NT2/D1 (cell line): ENCODE data around the gene FBLN5.

Experiments
- DNase-seq: peaks from one replicate; pipeline ENCODE4 v3.0.0-alpha.2; 2011; ENCODE audit warnings: low read depth, low spot score
- H3K27me3 ChIP-seq: 2 replicates; pipeline ENCODE4 v1.6.0; 2011; ENCODE audit warnings: mild to moderate bottlenecking; ENCODE audit not compliant: insufficient read length, insufficient read depth
- H3K36me3 ChIP-seq: 2 replicates; pipeline ENCODE4 v1.6.1; 2011; ENCODE audit warnings: mild to moderate bottlenecking, low read length, mixed read lengths; ENCODE audit not compliant: insufficient read depth, insufficient read length
- H3K4me1 ChIP-seq: 2 replicates; pipeline ENCODE4 v1.5.1; 2011; ENCODE audit not compliant: insufficient read depth, insufficient read length
- H3K4me3 ChIP-seq: 2 replicates; pipeline ENCODE4 v1.5.1; 2011; ENCODE audit warnings: low read depth; ENCODE audit not compliant: insufficient read length
- H3K9ac ChIP-seq: 2 replicates; pipeline ENCODE4 v1.6.0; 2011; ENCODE audit warnings: low read depth; ENCODE audit not compliant: insufficient read length
- H3K9me3 ChIP-seq: 2 replicates; pipeline ENCODE4 v1.5.1; 2011; ENCODE audit warnings: mild to moderate bottlenecking, low read length; ENCODE audit not compliant: insufficient read depth
- SUZ12 ChIP-seq: IDR thresholded peaks from 2 replicates; pipeline ENCODE4 v1.6.1; 2011; ENCODE audit not compliant: insufficient read length, insufficient read depth; ENCODE audit errors: extremely low read depth
- YY1 ChIP-seq: IDR thresholded peaks from 2 replicates; pipeline ENCODE4 v1.6.1; 2011; ENCODE audit not compliant: insufficient read length, insufficient read depth
- ZNF274 ChIP-seq: IDR thresholded peaks from 2 replicates; pipeline ENCODE4 v1.6.1; 2011; ENCODE audit warnings: mild to moderate bottlenecking, low read depth, low read length

FBLN5 gene

DNA sequence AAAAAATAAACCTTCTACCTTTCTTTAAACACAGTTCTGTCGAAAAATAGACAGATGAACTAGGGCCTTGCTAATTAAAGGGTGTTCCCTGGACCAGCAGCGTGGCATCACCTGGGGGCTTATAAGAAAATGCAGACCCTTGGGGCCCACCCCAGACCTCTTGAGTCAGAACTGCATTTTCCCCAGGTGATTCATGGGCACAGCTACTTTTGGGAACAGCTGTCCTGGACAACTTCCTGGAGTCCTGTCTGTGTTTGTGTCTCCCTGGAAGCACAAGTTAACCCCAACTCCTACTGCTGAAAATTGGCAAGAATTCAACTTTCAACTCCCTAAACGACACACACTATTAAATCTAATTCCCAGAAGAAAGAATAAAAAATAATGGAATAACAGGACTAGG is 17.8 kb downstream of the FBLN5 start:
- DNase-seq: no peak
- Histone ChIP-seq H3K36me3 (no peaks in the 10 kb centered on the region), H3K27me3 (no peaks in the 10 kb centered on the region), H3K4me1 (peaks cover 5% of the 10 kb centered on the region), H3K9me3 (no peaks in the 10 kb centered on the region), H3K4me3 (no peak overlapping the region), H3K9ac (no peak overlapping the region)
- no peak for TF ChIP-seq SUZ12
- no peak for TF ChIP-seq ZNF274
- no peak for TF ChIP-seq YY1

DNA sequence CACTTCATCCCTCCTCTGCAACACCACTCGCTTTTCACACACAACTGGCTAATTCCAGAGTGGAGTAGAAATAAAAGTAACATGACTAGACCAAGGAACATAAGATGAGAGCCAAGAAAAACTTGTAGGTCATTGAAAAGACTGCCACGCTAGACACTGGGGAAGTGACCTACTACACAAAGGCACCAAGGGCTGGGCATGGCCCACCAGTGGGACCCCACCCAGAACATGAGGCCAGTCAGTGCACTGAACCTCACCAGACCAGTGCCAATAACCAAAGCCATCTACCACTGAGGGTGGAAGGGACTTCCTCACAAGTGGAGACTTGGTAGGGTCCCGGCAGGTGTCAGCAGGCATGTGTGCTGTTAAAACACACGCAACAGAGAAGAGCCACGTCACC is 19.7 kb downstream of the FBLN5 start:
- Histone ChIP-seq H3K9me3 (no peaks in the 10 kb centered on the region), H3K27me3 (no peaks in the 10 kb centered on the region), H3K4me1 (peaks cover 5% of the 10 kb centered on the region), H3K9ac (no peak overlapping the region), H3K4me3 (no peak overlapping the region), H3K36me3 (no peaks in the 10 kb centered on the region)
- DNase-seq: no peak
- TF ChIP-seq ZNF274: no peak
- TF ChIP-seq YY1: no peak
- no peak for TF ChIP-seq SUZ12

DNA sequence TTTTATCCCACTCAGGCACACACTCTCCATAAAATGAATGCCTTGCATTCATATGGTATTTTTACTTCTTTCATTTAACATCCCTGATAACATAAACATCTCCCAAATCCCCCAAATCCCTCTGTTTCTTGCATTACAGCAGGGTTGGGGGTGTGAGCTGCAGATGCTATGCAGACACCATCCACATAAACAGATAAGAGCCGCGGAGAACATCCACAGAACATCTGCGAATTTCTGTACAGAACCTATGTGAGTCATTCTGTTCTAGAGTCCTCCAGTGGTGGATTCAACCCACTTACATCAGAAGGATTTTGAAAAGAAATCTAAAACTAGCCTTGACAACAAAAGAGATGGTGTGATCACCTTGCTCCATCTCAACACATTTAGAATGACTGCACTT is 20.3 kb downstream of the FBLN5 start:
- Histone ChIP-seq H3K4me3 (no peak overlapping the region), H3K36me3 (no peaks in the 10 kb centered on the region), H3K9ac (no peak overlapping the region), H3K9me3 (no peaks in the 10 kb centered on the region), H3K27me3 (no peaks in the 10 kb centered on the region), H3K4me1 (peaks cover 5% of the 10 kb centered on the region)
- DNase-seq: no peak
- no peak for TF ChIP-seq YY1
- TF ChIP-seq SUZ12: no peak
- TF ChIP-seq ZNF274: no peak

DNA sequence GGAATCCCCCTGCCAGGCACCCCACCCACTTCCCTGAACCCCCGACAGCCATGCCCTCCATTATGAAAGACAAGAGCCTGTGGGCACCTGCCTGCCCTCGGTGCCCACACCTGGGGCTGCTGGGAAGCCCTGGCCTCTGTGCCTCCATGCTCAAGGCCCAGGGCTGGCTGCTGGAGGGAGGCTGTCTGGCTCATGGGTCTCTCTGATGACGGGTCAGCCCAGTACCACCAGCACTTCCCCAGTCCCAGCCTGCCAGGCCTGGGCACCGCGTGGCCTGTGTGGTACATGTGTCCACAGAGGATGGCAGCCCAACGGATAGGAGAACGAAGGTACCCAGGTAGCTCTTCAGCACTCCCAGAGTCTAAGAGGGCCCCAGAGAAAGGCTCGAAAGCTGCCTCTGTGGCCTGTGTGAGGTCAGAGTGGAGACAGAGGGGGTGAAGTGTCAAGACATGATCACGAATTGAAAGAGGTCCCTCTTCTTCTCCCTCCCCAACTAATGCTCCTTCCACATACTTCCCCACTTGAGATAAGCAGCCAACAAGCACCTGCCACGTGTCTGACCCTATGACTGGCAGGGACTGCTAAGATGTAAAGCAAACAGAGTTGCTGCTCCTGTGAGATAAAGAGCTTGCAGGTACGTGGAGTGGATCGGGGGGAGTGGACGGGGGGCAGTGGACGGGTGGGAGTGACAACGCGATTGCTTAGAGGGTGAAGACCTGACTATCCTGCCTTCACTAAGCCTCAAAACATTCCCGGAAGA is 21.2 kb downstream of the FBLN5 start:
- Histone ChIP-seq H3K27me3 (no peaks in the 10 kb centered on the region), H3K9ac (no peak overlapping the region), H3K9me3 (no peaks in the 10 kb centered on the region), H3K36me3 (no peaks in the 10 kb centered on the region), H3K4me3 (no peak overlapping the region), H3K4me1 (peaks cover 5% of the 10 kb centered on the region)
- DNase-seq: no peak
- no peak for TF ChIP-seq SUZ12
- TF ChIP-seq ZNF274: no peak
- no peak for TF ChIP-seq YY1

DNA sequence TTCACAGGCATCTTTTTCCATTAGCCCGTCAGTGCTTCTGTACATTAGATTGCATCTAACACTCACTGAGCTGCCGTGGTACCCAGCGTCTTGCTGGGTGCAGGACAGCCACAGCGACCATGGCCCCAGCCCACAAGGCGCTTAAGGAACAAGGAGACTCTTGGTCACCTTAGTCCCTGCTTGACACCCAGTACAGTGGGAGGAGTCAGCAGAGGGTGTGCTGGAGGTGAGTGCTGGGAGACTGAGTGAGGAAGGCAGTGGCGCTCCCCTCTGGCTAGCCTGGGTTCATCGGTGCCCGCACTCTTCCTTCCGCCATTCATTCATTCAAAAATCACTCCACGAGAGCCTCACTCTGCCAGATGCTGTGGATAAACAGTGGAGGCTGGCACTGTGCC is 21.8 kb downstream of the FBLN5 start:
- Histone ChIP-seq H3K9ac (no peak overlapping the region), H3K9me3 (no peaks in the 10 kb centered on the region), H3K36me3 (no peaks in the 10 kb centered on the region), H3K4me1 (peaks cover 5% of the 10 kb centered on the region), H3K4me3 (no peak overlapping the region), H3K27me3 (no peaks in the 10 kb centered on the region)
- TF ChIP-seq YY1 (no peak), SUZ12 (no peak), ZNF274 (no peak)
- no peak for DNase-seq

DNA sequence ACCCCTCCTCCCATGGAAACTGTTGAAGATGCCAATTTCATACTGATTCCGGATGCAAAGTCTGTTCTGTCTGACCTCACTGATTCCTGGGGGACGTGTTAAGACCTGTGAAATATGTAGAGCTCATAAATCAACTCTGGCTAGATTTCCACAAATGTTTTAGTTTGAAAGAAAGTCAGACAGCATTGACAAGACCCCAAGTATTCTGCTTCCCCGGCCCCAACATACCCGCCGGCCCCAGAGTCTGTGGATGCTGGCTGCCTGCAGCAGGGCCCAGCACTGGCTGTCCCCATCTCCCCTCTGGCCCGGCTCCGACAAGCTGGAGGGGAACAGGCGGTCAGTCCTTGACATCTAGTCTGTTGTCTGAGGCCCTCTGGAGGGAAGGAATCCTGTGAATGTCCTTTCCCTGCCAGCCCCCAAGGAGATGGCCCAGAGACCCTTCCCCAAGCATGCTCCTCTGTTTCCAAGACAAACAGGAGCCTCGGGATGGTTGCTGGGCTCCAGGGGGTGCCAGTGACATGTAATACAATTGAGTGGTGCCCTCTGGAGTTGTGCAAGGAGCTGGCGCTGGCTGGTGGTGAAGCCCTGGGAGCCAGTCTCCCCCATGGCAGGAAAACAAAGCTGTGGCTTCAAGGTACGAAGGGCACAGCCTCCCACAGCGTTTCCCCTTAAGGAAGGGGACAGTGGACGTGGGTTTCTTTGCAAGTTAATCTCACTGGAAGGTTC is 22.3 kb downstream of the FBLN5 start:
- H3K4me3 ChIP-seq: no peak overlapping the region
- peaks cover 4% of the 10 kb centered on the region for H3K4me1 ChIP-seq
- TF ChIP-seq ZNF274: no peak
- TF ChIP-seq SUZ12: no peak
- TF ChIP-seq YY1: no peak
- no peaks in the 10 kb centered on the region for H3K9me3 ChIP-seq
- no peak for DNase-seq
- no peaks in the 10 kb centered on the region for H3K27me3 ChIP-seq
- H3K9ac ChIP-seq: no peak overlapping the region
- H3K36me3 ChIP-seq: no peaks in the 10 kb centered on the region

DNA sequence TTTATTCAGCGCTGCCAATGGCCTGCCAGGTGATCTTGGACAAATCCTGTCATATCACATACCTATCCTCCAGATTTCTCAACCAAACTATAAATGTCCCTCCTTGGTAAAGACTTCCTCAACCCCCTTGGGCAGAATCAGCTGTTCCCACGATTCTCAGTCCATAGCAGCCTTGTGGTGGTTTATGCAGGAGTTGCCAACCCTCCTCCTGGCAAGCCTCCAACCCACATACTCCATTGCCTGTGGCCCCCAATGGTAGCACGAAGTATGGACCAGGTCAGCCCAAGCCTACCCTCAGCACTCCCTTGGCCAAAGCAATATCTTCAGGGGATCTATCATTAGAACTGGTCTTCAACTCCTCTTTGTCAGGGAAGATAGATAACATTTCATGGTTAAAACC is 27.0 kb downstream of the FBLN5 start:
- Histone ChIP-seq H3K4me3 (no peak overlapping the region), H3K36me3 (no peaks in the 10 kb centered on the region), H3K9ac (no peak overlapping the region), H3K27me3 (no peaks in the 10 kb centered on the region), H3K9me3 (no peaks in the 10 kb centered on the region), H3K4me1 (peaks cover 3% of the 10 kb centered on the region)
- no peak for DNase-seq
- TF ChIP-seq SUZ12: no peak
- no peak for TF ChIP-seq YY1
- no peak for TF ChIP-seq ZNF274
